H9 (cell line): ENCODE results near the gene PLLP. TPM values are rescaled to one million over a fixed set of nuclear protein-coding genes. Genes with fewer than 3 reads are reported as not detected.

Source experiments
- DNase-seq: peaks from one replicate; pipeline ENCODE4 v3.0.0-alpha.2; 2017
- H2AFZ ChIP-seq: one replicate; pipeline ENCODE4 v1.6.1; 2013; ENCODE audit warnings: mild to moderate bottlenecking, low read length, control low read depth, moderate library complexity
- H2AK5ac ChIP-seq: 2 replicates; pipeline ENCODE4 v1.6.1; 2013; ENCODE audit warnings: low read length, control low read depth, mixed read lengths; ENCODE audit not compliant: insufficient read length
- H2BK120ac ChIP-seq: one replicate; pipeline ENCODE4 v1.6.1; 2013; ENCODE audit warnings: low read depth, mild to moderate bottlenecking, low read length, control low read depth, inconsistent platforms; ENCODE audit not compliant: poor library complexity, severe bottlenecking
- H2BK12ac ChIP-seq: 2 replicates; pipeline ENCODE4 v1.6.1; 2013; ENCODE audit warnings: low read length, control low read depth, mixed read lengths, low read depth; ENCODE audit not compliant: insufficient read length
- H2BK15ac ChIP-seq: 2 replicates; pipeline ENCODE4 v1.6.1; 2013; ENCODE audit warnings: low read depth, low read length, control low read depth
- H2BK20ac ChIP-seq: one replicate; pipeline ENCODE4 v1.6.1; 2013; ENCODE audit warnings: low read depth, mild to moderate bottlenecking, low read length, control low read depth, inconsistent platforms; ENCODE audit not compliant: poor library complexity, severe bottlenecking
- H2BK5ac ChIP-seq: 2 replicates; pipeline ENCODE4 v1.6.1; 2013; ENCODE audit warnings: low read length, control low read depth, mixed read lengths; ENCODE audit not compliant: insufficient read length
- H3K14ac ChIP-seq: 2 replicates; pipeline ENCODE4 v1.6.1; 2013; ENCODE audit warnings: low read length, control low read depth; ENCODE audit not compliant: insufficient read depth
- H3K18ac ChIP-seq: 2 replicates; pipeline ENCODE4 v1.6.1; 2013; ENCODE audit warnings: low read depth, mild to moderate bottlenecking, mixed read lengths, low read length, control low read depth; ENCODE audit not compliant: insufficient read length
- H3K23ac ChIP-seq: 2 replicates; pipeline ENCODE4 v1.6.1; 2013; ENCODE audit warnings: low read length, control low read depth, mixed read lengths, low read depth; ENCODE audit not compliant: insufficient read length
- H3K23me2 ChIP-seq: 2 replicates; pipeline ENCODE4 v1.6.1; 2013; ENCODE audit warnings: low read depth, mild to moderate bottlenecking, mixed read lengths, low read length, control low read depth; ENCODE audit not compliant: insufficient read length, poor library complexity, severe bottlenecking
- H3K27ac ChIP-seq: 2 replicates; pipeline ENCODE4 v1.5.1; 2013; ENCODE audit warnings: low read length, control low read depth, mixed read lengths, low read depth; ENCODE audit not compliant: insufficient read length
- H3K27me3 ChIP-seq: 2 replicates; pipeline ENCODE4 v1.6.1; 2013; ENCODE audit warnings: low read length, control low read depth, inconsistent platforms; ENCODE audit not compliant: insufficient read depth
- H3K4ac ChIP-seq: 2 replicates; pipeline ENCODE4 v1.6.1; 2013; ENCODE audit warnings: low read depth, mild to moderate bottlenecking, control low read depth, inconsistent platforms, low read length, moderate library complexity
- H3K4me1 ChIP-seq: 2 replicates; pipeline ENCODE4 v1.6.1; 2013; ENCODE audit warnings: low read length, control low read depth, inconsistent platforms; ENCODE audit not compliant: insufficient read depth
- H3K4me2 ChIP-seq: 2 replicates; pipeline ENCODE4 v1.6.1; 2013; ENCODE audit warnings: low read length, control low read depth, mixed read lengths; ENCODE audit not compliant: insufficient read length, insufficient read depth
- H3K56ac ChIP-seq: 2 replicates; pipeline ENCODE4 v1.6.1; 2013; ENCODE audit warnings: low read depth, mild to moderate bottlenecking, mixed read lengths, low read length, control low read depth; ENCODE audit not compliant: insufficient read length
- H3K79me1 ChIP-seq: 2 replicates; pipeline ENCODE4 v1.6.1; 2013; ENCODE audit warnings: low read depth, mild to moderate bottlenecking, moderate library complexity, low read length, control low read depth, inconsistent platforms; ENCODE audit not compliant: insufficient read depth, poor library complexity, severe bottlenecking
- H3K79me2 ChIP-seq: 2 replicates; pipeline ENCODE4 v1.6.1; 2013; ENCODE audit warnings: low read length, control low read depth, inconsistent platforms; ENCODE audit not compliant: insufficient read depth
- H3K9ac ChIP-seq: 2 replicates; pipeline ENCODE4 v1.6.1; 2013; ENCODE audit warnings: low read length, control low read depth, mixed read lengths; ENCODE audit not compliant: insufficient read length; ENCODE audit errors: extremely low read depth
- H3K9me3 ChIP-seq: one replicate; pipeline ENCODE4 v1.6.1; 2013; ENCODE audit warnings: low read depth, low read length, inconsistent platforms; ENCODE audit not compliant: control insufficient read depth
- H3T11ph ChIP-seq: one replicate; pipeline ENCODE4 v1.6.1; 2013; ENCODE audit warnings: mild to moderate bottlenecking, low read length, control low read depth, inconsistent platforms
- H4K20me1 ChIP-seq: one replicate; pipeline ENCODE4 v1.6.1; 2013; ENCODE audit not compliant: control insufficient read depth, insufficient read length, insufficient read depth
- H4K5ac ChIP-seq: 2 replicates; pipeline ENCODE4 v1.6.1; 2013; ENCODE audit warnings: low read depth, mild to moderate bottlenecking, mixed read lengths, low read length, control low read depth; ENCODE audit not compliant: insufficient read length
- H4K8ac ChIP-seq: replicated peaks from 2 replicates; pipeline ENCODE4 v1.6.1; 2013; ENCODE audit warnings: low read length, control low read depth, mixed read lengths, low read depth; ENCODE audit not compliant: insufficient read length
- H4K91ac ChIP-seq: 2 replicates; pipeline ENCODE4 v1.6.1; 2013; ENCODE audit warnings: low read depth, mild to moderate bottlenecking, moderate library complexity, mixed read lengths, low read length, control low read depth; ENCODE audit not compliant: insufficient read length
- H3K27ac Mint-ChIP-seq, 3 experiments: 2 replicates in 2 of 3; 3 replicates in 1 of 3; pipeline ENCODE4 v1.8.0; 2020 to 2021; ENCODE audit warnings: mixed read lengths in 3 of 3, mild to moderate bottlenecking in 1 of 3, moderate library complexity in 1 of 3
- H3K27me3 Mint-ChIP-seq: 2 replicates; pipeline ENCODE4 v1.8.0; 2021; ENCODE audit warnings: low read depth, mild to moderate bottlenecking, moderate library complexity, mixed read lengths
- H3K36me3 Mint-ChIP-seq, 3 experiments: 2 replicates in 2 of 3; 3 replicates in 1 of 3; pipeline ENCODE4 v1.8.0; 2020 to 2021; ENCODE audit warnings: low read depth in 3 of 3, mixed read lengths in 3 of 3; ENCODE audit not compliant: insufficient read depth in 1 of 3
- H3K4me1 Mint-ChIP-seq, 2 experiments: 2 replicates each; pipeline ENCODE4 v1.8.0; 2020; ENCODE audit warnings: mixed read lengths in 2 of 2
- H3K4me3 Mint-ChIP-seq, 2 experiments: 2 replicates in 1 of 2; 3 replicates in 1 of 2; pipeline ENCODE4 v1.8.0; 2020 to 2021; ENCODE audit warnings: mild to moderate bottlenecking in 2 of 2, mixed read lengths in 2 of 2, moderate library complexity in 1 of 2
- H3K9me3 Mint-ChIP-seq, 2 experiments: 2 replicates in 1 of 2; 3 replicates in 1 of 2; pipeline ENCODE4 v1.8.0; 2020; ENCODE audit warnings: mild to moderate bottlenecking in 2 of 2, mixed read lengths in 2 of 2, moderate library complexity in 1 of 2
- CTCF ChIP-seq: fragments of 200-600 bp; sonication (generic); conservative IDR thresholded peaks from 3 replicates; pipeline ENCODE4 v1.8.0; 2021; ENCODE audit warnings: antibody characterized with exemption, mild to moderate bottlenecking
- WGBS: extraction: QIAGEN DNeasy Blood & Tissue Kit; methylation state at CpG from one replicate; pipeline ENCODE4 v1.1.7; 2013; ENCODE audit warnings: missing lambda C conversion rate, low lambda C conversion rate, mixed read lengths; ENCODE audit not compliant: insufficient read length; ENCODE audit errors: extremely low coverage; 5-methylcytosine and 5-hydroxymethylcytosine counted together
- total RNA-seq: library from RNA; stranded (reverse); gene quantifications from 2 replicates; pipeline ENCODE4 v1.2.1, GENCODE V29; 2021

PLLP gene
- total RNA-seq, 1 experiment from 2014 or later, result 1.8 TPM

GRCh38 chr16:57303910-57304168 is 19.4 kb upstream of the PLLP start:
- no CpG with 5 or more reads among the region's 4 CpGs for WGBS

More at GRCh38 chr16:57303910-57304168, 19.4 kb upstream of the PLLP start:
- Mint-ChIP-seq H3K9me3 (no peaks in the 10 kb centered on the region), H3K27me3 (peaks cover 9% of the 10 kb centered on the region; the same call in 1 of the 2 replicates), H3K36me3 (no peaks in the 10 kb centered on the region), H3K27ac (no peak overlapping the region), H3K4me3 (no peak overlapping the region), H3K4me1 (peaks cover 11 to 15% of the 10 kb centered on the region in 2 experiments; a peak in 3 of 4 replicates)
- Histone ChIP-seq H2AFZ (no peak overlapping the region), H2BK120ac (no peak overlapping the region), H2BK12ac (no peak overlapping the region), H2BK15ac (no peak overlapping the region), H3K56ac (no peak overlapping the region), H2BK20ac (no peak overlapping the region), H3K27me3 (no peaks in the 10 kb centered on the region), H3K9me3 (no peaks in the 10 kb centered on the region), H3K23me2 (peaks cover 4% of the 10 kb centered on the region), H3K18ac (no peak overlapping the region), H3K4me1 (no peaks in the 10 kb centered on the region), H3K14ac (no peak overlapping the region), H3K9ac (no peak overlapping the region), H4K5ac (no peak overlapping the region), H3K27ac (no peak overlapping the region), H3K79me2 (no peaks in the 10 kb centered on the region), H3K23ac (no peak overlapping the region), H4K91ac (no peak overlapping the region), H2BK5ac (no peak overlapping the region), H2AK5ac (no peak overlapping the region), H4K20me1 (no peaks in the 10 kb centered on the region), H3K79me1 (no peaks in the 10 kb centered on the region), H4K8ac (no peak overlapping the region), H3T11ph (no peak overlapping the region), H3K4me2 (no peak overlapping the region), H3K4ac (no peak overlapping the region)
- no peak for TF ChIP-seq CTCF
- no peak for DNase-seq
